ENCODE measurements around the gene NUP98.

- no peak for TF ChIP-seq CTCF (conservative IDR thresholded peaks at IDR 0.05; ENCODE audit: low read length)
- no peak for TF ChIP-seq EZH2phosphoT487 (IDR thresholded peaks at IDR 0.05; ENCODE audit: borderline replicate concordance, low read depth, low read length)
Observed at GRCh38 chr11:3803726-3804495, 6.6 kb upstream of the NUP98 start.

Measured in OCI-LY7 (cell line).